Stimulated activated CD8-positive, alpha-beta memory T cell treated with anti-CD3 and anti-CD28 coated beads, Interleukin-7, amount 100 ng/mL, for 1 hour (primary cell): ENCODE data around the gene SPATA24.
"Not testable (repeated sequence)": the region's sequence is repeated elsewhere in the genome, so short reads cannot be mapped to it uniquely, and the experiment has no call there.

Source experiments
- DNase-seq, 2 donors: peaks; one replicate each; pipeline ENCODE4 v3.0.0-alpha.2; 2020; ENCODE audit warnings: low read depth in 2 of 2

Gene SPATA24

GRCh38 chr5:139417214-139417613 is 13.3 kb upstream of the SPATA24 start:
- DNase-seq = no peak

- DNase-seq = no peak
Measured at GRCh38 chr5:139416651-139417050, 12.8 kb upstream of the SPATA24 start.

GRCh38 chr5:139415869-139416268 is 12.0 kb upstream of the SPATA24 start:
- DNase-seq = no peak

- DNase-seq = no peak
Measured at GRCh38 chr5:139415221-139415861, 11.5 kb upstream of the SPATA24 start.

- no peak for DNase-seq
Measured at GRCh38 chr5:139414581-139415130, 10.8 kb upstream of the SPATA24 start.

- DNase-seq = no peak
Measured at GRCh38 chr5:139413963-139414362, 10.1 kb upstream of the SPATA24 start.

- no peak for DNase-seq
Measured at GRCh38 chr5:139413153-139413552, 9.3 kb upstream of the SPATA24 start.

- no peak for DNase-seq
Measured at GRCh38 chr5:139410993-139411828, 7.3 kb upstream of the SPATA24 start.

- no peak for DNase-seq
Measured at GRCh38 chr5:139410121-139410992, 6.5 kb upstream of the SPATA24 start.

- not testable (repeated sequence) for DNase-seq
Measured at GRCh38 chr5:139409116-139409515, 5.2 kb upstream of the SPATA24 start.

- DNase-seq = no peak
Measured at GRCh38 chr5:139408191-139408590, 4.3 kb upstream of the SPATA24 start.

GRCh38 chr5:139407517-139407916 is 3.6 kb upstream of the SPATA24 start:
- DNase-seq = no peak

- DNase-seq = no peak
Measured at GRCh38 chr5:139406963-139407362, 3.1 kb upstream of the SPATA24 start.

GRCh38 chr5:139404484-139404840 is 573 bp upstream of the SPATA24 start:
- DNase-seq = no peak

GRCh38 chr5:139403418-139403786 is 487 bp downstream of the SPATA24 start:
- DNase-seq = no peak

- no peak for DNase-seq
Measured at GRCh38 chr5:139402561-139403158, 1.2 kb downstream of the SPATA24 start.

- no peak for DNase-seq
Measured at GRCh38 chr5:139401546-139401945, 2.3 kb downstream of the SPATA24 start.

- DNase-seq = no peak
Measured at GRCh38 chr5:139399501-139400121, 4.3 kb downstream of the SPATA24 start.

- DNase-seq = no peak
Measured at GRCh38 chr5:139397921-139398320, 6.0 kb downstream of the SPATA24 start.

GRCh38 chr5:139396691-139397090 is 7.2 kb downstream of the SPATA24 start:
- no peak for DNase-seq
